Parathyroid adenoma (tissue), 2 donors: ENCODE data around the gene MLNR.
A peak's percentile ranks its signal among the peaks of the same experiment; 100 is the strongest.

Experiments
- H2AFZ ChIP-seq: fragments of 300-600 bp; sonication (generic); one replicate; pipeline ENCODE4 v1.7.0; 2017; ENCODE audit warnings: antibody characterized with exemption, mild to moderate bottlenecking
- H3K27ac ChIP-seq: fragments of 300-600 bp; sonication (generic); one replicate; pipeline ENCODE4 v1.7.0; 2017
- H3K27me3 ChIP-seq: fragments of 300-600 bp; sonication (generic); one replicate; pipeline ENCODE4 v1.7.0; 2017; ENCODE audit warnings: low read length; ENCODE audit not compliant: control insufficient read depth, insufficient read depth
- H3K36me3 ChIP-seq: fragments of 300-600 bp; sonication (generic); one replicate; pipeline ENCODE4 v1.7.0; 2017; ENCODE audit warnings: low read length; ENCODE audit not compliant: control insufficient read depth, insufficient read depth
- H3K4me1 ChIP-seq: fragments of 300-600 bp; sonication (generic); one replicate; pipeline ENCODE4 v1.7.0; 2017; ENCODE audit warnings: control low read depth
- H3K4me2 ChIP-seq: fragments of 300-600 bp; sonication (generic); one replicate; pipeline ENCODE4 v1.7.0; 2017; ENCODE audit warnings: low read length
- H3K4me3 ChIP-seq: fragments of 300-600 bp; sonication (generic); one replicate; pipeline ENCODE4 v1.7.0; 2017; ENCODE audit warnings: low read depth, low read length
- H3K79me2 ChIP-seq: fragments of 300-600 bp; sonication (generic); one replicate; pipeline ENCODE4 v1.7.0; 2017; ENCODE audit warnings: control low read depth
- H3K9ac ChIP-seq: fragments of 300-600 bp; sonication (generic); one replicate; pipeline ENCODE4 v1.7.0; 2017; ENCODE audit warnings: mild to moderate bottlenecking
- H3K9me3 ChIP-seq: fragments of 300-600 bp; sonication (generic); one replicate; pipeline ENCODE4 v1.7.0; 2017; ENCODE audit warnings: low read length; ENCODE audit not compliant: control insufficient read depth
- TF ChIP-seq, protein P1 (sequence below): fragments of 300-600 bp; sonication (generic); IDR thresholded peaks from one replicate; pipeline ENCODE4 v1.7.0; 2017; ENCODE audit warnings: antibody characterized with exemption, mild to moderate bottlenecking
- donor health status: primary hyperparathyroidism.

The MLNR gene

DNA sequence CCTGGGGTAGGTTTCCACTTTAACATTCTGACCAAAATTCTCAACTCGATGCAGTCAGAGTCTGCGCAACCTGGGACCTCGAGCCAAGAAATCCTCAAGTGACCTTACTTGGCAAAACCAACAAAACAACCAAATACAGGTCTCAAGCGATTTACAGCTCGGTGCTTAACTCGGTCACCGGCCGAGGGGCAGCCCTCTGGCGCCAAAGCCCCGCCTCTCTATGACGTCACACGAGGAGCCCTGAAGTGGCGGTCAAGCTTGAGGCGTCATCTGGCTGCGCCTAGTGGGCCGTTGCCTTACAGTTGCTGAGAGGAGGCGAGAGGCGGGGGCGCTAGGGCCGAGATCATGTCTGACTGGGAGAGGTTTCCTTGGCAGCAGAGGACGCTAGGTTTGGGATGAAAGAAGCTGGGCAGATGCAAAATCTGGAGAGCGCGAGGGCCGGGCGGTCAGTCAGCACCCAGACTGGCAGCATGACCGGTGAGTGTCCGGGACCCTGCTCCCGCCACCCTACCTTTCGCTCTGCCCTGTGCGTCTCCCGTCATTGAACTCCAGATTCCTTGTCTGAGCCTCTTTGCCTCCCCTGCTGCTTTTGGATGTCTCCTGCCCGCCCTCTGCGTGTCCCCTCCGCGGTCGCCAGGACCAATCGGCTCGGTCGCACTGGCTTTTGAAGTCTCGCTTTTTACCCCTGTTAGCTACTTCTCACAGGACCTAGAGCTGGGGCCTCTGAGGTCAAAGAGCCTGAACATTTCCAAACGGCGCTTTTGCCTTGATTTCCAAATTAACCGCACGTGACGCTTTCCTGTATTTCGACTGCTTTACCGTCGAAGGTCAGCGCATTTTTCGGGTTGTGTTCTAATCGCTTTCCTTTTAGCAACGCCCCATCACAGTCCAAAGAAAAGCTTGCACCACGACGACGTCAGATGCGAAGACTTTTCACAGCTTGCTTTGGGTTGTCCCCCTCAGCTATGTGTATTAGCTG is 27.8 kb downstream of the MLNR start, which contains the start of gene CDADC1:
CDADC1 (plus strand) TSS at position 283 of the 979 bp plus-strand sequence; CDS start at position 396, 113 bp downstream.
- H3K4me2 ChIP-seq, result peak within 1 kb of the TSS; percentile 99

DNA sequence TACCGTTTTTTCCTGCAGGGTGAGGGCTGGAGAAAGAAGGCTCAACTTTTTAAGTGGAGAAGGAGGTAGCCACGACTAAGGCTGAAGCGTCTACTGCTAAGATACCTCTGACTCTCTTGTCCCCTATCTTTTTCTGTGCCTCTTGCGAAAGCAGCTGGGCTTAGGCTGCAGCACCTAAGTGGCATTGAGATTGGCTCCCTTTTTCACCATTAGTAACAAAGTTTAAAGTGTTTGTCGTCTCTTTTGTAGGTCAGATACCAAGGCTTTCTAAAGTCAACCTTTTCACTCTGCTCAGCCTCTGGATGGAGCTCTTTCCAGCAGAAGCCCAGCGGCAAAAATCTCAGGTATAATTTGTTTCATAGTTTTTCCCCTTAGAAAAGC is 28.5 kb downstream of the MLNR start:
- TF ChIP-seq, protein P1, sequence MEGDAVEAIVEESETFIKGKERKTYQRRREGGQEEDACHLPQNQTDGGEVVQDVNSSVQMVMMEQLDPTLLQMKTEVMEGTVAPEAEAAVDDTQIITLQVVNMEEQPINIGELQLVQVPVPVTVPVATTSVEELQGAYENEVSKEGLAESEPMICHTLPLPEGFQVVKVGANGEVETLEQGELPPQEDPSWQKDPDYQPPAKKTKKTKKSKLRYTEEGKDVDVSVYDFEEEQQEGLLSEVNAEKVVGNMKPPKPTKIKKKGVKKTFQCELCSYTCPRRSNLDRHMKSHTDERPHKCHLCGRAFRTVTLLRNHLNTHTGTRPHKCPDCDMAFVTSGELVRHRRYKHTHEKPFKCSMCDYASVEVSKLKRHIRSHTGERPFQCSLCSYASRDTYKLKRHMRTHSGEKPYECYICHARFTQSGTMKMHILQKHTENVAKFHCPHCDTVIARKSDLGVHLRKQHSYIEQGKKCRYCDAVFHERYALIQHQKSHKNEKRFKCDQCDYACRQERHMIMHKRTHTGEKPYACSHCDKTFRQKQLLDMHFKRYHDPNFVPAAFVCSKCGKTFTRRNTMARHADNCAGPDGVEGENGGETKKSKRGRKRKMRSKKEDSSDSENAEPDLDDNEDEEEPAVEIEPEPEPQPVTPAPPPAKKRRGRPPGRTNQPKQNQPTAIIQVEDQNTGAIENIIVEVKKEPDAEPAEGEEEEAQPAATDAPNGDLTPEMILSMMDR, result no peak
- peak overlapping the region; percentile 93 for H2AFZ ChIP-seq

More for the DNA sequence above, 27.8 kb downstream of the MLNR start, which contains the start of gene CDADC1:
- H3K4me3 ChIP-seq, result peak within 1 kb of the TSS; percentile 94
- no peaks in the 10 kb centered on the region for H3K4me1 ChIP-seq
- no peaks in the 10 kb centered on the region for H3K9me3 ChIP-seq
- peak within 1 kb of the TSS; percentile 82 for H3K27ac ChIP-seq
- peak within 1 kb of the TSS; percentile 93 for H2AFZ ChIP-seq
- H3K9ac ChIP-seq, result peak within 1 kb of the TSS; percentile 19
- H3K27me3 ChIP-seq, result no peaks in the 10 kb centered on the region
- no peaks in the 10 kb centered on the region for H3K36me3 ChIP-seq
- H3K79me2 ChIP-seq, result no peaks in the 10 kb centered on the region
- TF ChIP-seq, protein P1, result no peak

DNA sequence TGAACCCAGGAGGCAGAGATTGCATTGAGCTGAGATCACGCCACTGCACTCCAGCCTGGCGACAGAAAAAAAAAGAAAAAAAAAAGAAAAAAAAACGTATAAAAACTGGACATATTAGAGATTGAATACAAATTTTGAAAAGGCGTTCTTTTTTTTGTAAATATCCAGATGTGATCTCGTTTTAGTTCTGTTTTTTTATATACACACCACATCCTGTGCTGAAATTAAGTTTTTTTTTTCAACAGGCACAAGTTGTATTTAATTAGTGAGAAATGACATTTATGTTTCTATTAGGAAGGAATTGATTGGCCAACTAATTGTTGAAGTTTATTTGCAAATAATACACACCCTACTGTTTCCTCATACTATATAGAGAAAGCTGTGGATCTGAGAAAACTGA is 31.2 kb downstream of the MLNR start:
- Histone ChIP-seq H3K9me3 (no peaks in the 10 kb centered on the region), H3K9ac (no peak overlapping the region), H3K27me3 (no peaks in the 10 kb centered on the region), H3K36me3 (no peaks in the 10 kb centered on the region), H3K4me3 (no peak overlapping the region), H3K4me1 (no peaks in the 10 kb centered on the region), H3K79me2 (no peaks in the 10 kb centered on the region), H3K4me2 (no peak overlapping the region), H2AFZ (no peak overlapping the region), H3K27ac (no peak overlapping the region)
- TF ChIP-seq, protein P1, result no peak

More for the DNA sequence above, 28.5 kb downstream of the MLNR start:
- Histone ChIP-seq H3K27me3 (no peaks in the 10 kb centered on the region), H3K9ac (no peak overlapping the region), H3K4me3 (peak overlapping the region; percentile 94), H3K79me2 (no peaks in the 10 kb centered on the region), H3K4me2 (peak overlapping the region; percentile 99), H3K36me3 (no peaks in the 10 kb centered on the region), H3K27ac (peak overlapping the region; percentile 82), H3K9me3 (no peaks in the 10 kb centered on the region), H3K4me1 (no peaks in the 10 kb centered on the region)

DNA sequence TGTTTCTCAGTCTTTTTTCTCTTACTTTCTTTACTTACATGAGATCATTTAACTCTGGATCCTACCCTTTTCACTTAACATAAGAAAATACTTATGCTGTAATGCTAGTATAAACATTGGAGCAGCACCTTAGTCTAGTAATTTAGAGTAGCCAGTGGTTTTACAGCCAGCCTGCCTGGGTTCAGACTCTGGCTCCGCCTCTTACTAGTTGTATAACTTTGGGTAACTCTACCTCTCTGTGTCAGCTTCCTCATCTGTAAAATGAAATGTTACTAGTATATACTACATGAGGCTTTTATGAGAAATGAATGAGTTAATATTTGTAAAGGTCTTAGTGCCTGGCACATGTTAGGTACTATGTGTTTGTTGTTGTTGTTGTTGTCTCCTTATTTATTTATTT is 33.2 kb downstream of the MLNR start:
- Histone ChIP-seq H3K79me2 (no peaks in the 10 kb centered on the region), H3K4me2 (no peak overlapping the region), H3K9ac (no peak overlapping the region), H3K4me1 (no peaks in the 10 kb centered on the region), H3K9me3 (no peaks in the 10 kb centered on the region), H2AFZ (no peak overlapping the region), H3K36me3 (no peaks in the 10 kb centered on the region), H3K27me3 (no peaks in the 10 kb centered on the region), H3K4me3 (no peak overlapping the region), H3K27ac (no peak overlapping the region)
- TF ChIP-seq, protein P1, result no peak
